Activated gamma-delta T cell treated with anti-CD3 and anti-CD28 coated beads, Interleukin-2, amount 50 U/mL, for 16 hours (primary cell): ENCODE data around the gene P2RX3.
"Not testable (repeated sequence)": the region's sequence is repeated elsewhere in the genome, so short reads cannot be mapped to it uniquely, and the experiment has no call there.

ENCODE experiments used
- DNase-seq: peaks from one replicate; pipeline ENCODE4 v3.0.0-alpha.2; 2020; ENCODE audit warnings: low read depth

P2RX3 gene

DNA sequence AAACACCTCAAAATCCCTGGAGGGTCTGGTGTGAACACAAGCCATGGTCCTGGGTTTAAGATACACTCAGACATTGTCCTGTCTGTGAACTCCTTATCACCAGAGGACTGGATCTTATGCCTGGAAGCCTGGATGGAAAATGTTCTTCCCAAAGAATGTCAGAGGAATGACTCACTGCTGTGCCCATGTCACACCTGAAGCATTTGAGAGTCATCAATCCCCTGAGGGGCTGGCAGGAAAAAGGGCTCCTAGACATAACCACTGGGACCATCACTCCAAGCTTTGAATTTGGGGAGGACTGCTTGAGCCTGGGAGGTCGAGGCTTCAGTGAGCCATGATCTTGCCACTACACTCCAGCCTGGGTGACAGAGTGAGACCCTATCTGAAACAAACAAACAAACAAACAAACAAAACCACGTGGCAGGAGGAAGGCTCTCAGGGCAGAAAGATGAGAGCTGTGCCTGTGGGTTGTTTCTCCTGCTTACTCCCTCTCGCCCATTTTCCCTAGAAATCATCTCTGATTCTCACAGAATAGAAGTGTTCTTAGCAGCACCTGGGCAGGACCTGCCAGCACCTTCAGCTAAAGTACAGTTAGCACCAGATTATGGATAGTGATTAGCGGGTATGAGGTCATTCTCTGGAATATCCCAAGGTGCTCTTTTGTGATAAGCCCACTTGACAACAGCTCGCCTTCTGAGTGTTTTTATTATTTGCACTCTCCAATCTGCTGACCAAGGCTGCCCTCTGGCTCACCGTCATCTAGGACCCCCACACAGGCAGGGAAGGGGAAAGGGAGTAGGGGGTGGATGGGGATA is 64.2 kb downstream of the P2RX3 start:
- DNase-seq: no peak

DNA sequence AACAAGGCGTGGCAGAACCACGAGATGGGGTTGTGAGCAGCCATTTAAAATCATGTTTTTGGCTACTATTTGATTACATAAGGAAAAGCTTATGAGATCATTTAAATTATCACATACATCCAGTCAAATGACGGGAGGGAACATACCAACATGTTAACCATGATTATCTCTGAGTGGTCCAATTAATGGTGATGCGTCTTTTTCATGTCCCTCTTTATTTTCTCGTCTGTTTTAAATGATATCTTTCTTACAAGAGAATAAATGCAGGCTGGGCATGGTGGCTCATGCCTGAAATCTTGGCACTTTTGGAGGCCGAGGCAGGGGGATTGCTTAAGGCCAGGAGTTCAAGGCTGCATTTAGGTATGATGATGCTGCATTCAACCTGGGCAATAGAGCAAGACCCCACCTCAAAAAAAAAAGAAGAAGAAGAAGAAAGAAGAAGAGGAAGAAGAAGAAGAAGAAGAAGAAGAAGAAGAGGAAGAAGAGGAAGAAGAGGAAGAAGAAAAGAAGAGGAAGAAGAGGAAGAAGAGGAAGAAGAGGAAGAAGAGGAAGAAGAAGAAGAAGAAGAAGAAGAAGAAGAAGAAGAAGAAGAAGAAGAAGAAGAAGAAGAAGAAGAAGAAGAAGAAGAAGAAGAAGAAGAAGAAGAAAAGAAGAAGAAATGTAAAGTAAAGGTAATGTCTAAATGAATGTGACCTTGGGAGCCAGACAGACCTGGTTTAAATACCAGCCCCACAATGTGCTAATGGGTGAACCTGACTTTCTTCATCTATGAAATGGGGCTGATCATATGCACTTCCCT is 65.0 kb downstream of the P2RX3 start:
- not testable (repeated sequence) for DNase-seq

DNA sequence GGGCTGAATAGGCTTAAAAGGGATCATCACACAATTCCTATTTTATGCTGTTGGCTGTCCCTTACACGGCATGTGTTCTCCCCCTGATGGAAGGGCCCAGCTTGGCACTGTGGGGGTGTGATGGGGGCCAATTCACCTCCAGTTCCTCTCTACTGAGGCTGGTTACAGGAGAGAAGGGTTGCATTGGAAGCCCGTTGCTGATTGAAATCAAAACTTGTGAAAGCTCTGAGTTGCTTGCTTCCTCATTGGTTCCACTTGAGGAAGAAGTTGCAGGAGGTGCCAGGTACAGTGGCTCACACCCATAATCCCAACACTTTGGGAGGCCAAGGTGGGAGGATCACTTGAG is 65.6 kb downstream of the P2RX3 start:
- no peak for DNase-seq

DNA sequence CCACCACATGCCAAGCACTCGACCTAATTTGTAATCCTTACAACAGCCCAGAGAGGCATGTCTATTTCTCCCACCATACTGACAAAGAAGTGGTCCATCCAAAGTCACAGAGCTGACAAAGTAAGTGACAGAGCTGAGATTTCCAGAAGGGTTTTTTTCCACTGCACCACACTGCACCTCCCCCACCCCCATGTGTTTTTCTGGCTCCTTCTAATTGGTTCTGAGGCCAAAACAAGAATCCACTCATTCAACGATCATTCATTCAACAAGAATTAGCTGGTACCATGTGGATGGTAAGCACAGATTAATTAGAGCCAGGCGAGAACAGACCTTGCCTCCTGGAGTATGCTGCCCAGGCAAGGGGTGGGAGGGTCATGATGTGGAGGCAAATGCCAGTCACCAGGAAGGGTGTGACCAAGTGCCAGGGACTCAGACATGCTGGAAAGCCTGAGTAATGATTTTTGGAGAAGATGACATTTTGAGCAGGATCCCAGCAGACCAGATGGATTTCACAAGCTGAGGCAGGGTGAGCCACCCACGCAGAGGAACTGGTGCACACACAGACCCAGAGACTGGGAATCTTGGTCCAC is 67.2 kb downstream of the P2RX3 start:
- no peak for DNase-seq

DNA sequence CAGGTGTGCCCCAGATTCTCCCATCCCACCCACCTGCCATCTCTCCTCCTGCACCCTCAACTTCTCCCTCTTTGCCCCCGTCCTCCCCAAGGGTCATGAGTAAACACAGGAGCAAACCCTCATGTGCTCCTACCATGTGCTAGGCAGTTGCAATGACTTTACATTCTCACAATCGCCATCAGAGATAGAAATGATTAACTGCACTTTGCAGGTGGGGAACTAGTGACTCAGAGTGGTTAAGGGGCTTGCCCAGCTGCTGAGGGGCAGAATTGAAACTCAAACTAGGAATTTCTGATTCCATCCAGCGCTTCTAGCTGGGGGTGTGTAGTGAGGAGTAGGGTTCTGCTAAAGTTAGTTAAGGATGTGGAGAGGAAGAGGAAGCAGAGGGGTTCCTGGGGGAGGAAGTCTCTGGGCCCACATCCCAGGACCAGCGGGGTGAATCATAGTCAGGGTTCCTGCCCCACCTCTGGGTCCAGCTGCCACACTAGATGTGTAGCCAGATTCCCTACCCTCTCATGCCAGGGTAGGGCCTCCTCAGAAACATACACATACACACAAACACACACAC is 68.3 kb downstream of the P2RX3 start:
- no peak for DNase-seq

DNA sequence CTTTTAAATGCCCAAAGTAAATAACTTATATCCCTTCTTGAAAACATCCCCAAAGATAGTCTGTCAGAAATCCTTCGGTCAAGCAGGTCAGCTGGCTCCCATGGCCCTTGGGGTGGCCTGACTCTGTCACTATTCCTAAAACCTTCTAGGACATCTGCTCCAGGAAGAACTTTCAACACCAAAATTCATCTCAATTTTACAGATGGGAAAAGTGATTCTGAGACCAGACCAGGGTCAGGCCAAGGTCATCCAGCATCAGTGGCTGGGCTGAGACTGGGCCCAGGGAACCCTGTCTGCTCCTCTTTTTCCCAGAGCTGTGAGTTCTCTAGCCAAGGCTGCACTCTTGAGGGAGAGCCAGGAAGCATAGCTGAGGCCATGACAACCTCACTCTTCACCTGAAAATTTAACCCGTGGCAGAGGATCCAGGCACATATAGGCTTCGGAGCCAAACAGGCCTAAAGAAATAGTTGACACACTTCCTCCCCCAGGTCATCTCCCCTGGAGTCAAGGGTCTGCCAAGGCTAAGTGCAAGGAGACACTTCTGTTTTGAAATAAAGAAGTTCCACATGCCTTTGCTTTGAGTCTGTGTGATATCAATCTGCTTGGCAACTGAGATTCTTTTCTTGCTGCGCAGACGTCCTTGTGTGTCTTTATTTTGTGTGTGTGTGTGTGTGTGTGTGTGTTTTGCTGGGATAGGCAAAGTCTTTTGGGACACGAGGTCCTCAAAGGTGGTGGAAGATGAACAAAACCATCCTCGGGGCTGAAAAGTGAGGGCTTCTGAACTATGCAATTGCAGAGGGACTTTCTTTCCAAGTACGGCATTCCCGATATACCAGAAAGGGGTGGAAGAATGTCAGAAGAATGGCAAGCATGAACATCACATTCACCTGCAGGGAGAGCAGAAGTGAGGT is 69.1 kb downstream of the P2RX3 start:
- no peak for DNase-seq

DNA sequence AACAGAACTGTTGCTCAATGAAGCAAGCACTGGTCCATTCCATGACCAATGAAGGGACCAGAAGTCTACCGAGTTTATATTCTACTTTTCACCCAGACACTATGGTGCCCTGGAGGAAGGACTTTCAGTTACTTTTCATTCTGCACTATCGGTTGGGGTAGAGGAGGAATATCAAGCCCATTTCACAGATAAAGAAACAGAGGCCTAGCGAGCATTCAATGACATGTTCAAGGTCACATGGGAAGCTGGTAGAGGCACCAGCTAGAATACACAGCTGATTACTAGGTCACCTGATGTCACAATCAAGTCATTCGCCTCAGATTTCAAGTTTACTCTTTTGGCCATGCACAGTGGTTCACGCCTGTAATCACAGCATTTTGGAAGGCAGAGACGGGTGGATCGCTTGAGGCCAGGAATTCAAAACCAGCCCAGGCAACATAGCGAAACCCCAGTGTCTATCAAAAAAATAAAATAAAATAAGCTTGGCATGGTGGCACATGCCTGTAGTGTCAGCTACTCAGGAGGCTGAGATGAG is 69.9 kb downstream of the P2RX3 start:
- no peak for DNase-seq

DNA sequence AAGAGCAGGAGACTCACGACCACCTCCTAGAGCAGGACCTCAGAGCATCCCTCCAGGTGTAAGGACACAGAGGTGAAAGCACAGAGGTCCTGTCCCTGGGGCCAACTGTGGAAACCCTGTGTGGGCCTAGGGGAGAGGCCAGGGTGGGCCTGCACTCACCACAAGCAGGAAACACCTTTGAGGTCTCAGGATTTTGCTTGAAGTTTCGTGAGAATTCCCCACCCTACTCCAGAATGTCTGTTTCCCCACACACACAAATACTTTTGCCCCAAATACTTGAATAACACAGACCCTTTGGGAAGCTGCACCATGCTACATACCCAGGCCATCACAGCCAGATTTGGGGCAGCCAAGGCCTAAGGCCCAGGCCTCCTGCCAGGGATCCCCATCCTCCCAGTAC is 70.6 kb downstream of the P2RX3 start:
- no peak for DNase-seq

DNA sequence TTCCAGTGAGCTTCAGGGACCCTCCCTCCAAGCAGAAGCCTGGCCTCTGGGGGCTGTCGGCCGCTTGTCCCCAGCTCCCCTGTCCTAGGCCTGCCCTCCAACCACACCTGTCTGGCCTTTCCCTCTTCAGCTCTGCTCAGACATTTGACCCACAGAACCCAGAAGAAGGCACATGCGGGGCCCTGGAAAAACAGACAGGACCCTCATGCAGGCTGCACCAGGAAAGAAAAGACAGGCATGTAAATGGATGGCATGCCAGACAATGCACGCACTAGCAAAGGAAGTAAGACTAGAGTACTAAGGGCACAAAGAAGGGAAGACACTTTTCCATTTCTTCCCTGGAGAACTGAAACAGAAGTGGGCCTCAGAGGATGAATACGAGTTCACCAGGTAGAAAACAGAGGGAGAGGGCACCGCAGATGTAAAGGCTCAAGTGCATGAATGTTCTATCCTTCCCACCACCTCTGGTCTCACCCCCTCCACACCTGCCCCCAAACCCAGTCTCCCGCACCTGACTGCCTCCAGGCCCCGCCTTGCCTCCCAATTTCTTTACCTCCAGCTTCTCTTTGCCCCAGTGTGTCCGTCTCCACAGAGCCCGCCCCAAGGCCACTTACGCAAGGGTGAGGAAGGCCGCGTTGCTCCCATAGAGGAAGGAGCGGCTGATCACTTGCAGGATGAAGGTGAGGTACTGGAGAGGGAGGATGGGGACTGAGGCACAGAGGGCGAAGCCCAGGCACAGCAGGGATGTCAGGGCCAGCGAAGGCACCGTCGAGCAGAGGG is 71.4 kb downstream of the P2RX3 start:
- DNase-seq: no peak

DNA sequence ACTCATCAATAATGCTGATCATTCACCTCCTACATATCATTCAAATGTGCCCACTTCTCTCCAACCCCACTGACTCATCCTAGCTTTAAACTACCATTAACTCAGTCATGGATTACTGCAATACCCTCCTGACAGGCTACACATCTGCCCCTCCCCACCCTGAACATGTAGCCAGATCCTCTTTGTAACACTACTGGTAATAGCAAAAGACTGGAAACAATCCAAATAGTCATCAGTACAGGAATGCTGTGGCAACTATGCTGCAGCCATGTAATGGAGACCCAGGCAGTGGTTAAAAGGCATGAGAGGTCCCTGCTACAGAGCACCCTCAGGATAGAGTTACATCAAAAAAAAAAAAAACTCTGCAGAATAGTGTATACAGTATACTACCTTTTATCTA is 72.1 kb downstream of the P2RX3 start:
- no peak for DNase-seq

DNA sequence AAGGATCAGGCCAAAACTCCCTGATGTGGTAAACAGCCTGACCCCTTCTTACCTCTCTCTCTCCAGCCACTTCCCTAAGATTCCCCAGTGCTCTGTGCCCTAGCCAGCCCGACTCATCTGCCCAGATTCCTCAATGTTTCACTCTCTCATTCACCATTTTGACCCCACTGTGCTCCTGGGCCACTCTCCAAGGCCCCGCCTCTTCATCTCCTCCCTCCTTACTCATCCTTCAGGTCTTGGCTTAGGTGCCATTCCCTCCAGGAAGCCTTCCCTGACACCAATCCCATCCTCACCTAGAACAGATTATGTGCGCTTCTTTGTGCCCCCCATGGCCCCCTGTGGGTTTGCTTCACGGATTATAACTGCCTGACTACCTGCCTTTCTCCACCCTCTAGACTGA is 75.5 kb downstream of the P2RX3 start:
- DNase-seq: no peak

DNA sequence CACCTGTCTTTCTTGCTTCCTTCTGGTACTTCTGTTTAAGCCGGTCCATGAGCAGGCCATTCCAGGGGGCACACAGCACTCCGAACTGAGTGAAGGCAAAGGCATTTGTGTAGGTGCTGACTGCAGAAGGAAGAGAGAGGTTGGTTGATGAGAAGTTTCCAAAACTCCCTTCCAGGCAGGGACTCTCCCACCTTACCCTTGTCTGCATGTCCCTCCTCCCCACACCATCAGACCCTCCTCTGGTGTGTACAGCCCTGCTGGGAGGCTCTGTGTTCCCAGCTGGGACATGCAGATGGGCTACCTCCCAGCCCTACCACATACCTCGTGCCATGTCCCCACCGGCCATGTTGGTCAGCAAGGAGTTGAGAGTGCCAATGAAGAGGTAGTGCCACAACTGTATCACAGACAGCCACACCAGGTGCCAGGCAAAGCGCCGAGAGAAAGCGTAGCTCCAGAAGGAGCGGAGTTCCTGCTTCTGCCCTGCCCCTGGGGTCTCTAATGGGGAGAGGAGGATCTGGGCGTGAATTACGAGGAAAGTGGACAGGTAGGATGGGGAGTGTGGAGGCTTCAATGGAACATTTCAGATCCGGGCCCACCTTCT is 76.6 kb downstream of the P2RX3 start:
- DNase-seq: no peak

DNA sequence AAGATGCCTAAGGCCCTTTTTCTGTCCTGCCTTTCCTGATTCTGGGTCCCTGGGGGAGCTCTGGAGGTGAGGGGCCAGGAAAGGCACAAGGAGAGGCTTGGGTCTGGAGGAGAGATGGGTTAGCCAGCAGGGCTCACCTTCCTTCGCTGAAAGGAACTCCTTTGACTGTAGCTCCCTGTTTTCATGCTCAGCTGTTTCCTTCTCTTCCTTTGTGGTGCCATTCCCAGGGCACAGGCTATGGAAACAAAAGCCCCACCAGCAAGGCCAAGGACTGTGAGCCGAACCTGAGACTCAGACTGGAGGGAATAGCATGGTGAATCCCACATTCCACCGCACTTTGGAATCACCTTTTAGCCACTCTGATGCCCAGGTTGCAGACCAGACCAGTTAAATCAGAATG is 78.3 kb downstream of the P2RX3 start:
- no peak for DNase-seq

DNA sequence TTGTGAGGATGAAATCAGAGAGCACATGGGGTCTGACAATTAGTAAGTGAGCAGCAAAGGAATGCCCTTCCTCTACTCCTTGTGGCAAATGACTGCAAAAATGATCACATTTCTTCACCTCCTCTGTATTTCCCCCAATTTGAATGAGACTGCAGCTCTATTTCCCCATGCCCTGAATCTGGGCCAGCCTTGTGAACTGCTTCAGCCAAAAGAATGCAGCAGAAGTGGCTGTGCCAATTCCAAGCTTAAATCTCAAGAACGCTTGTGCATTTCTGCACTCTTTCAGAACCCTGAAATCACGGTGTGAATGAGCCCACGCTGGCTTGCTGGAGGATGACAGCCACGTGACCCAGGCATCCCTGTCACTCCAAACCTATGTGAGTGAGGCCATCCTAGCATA is 78.9 kb downstream of the P2RX3 start:
- no peak for DNase-seq

DNA sequence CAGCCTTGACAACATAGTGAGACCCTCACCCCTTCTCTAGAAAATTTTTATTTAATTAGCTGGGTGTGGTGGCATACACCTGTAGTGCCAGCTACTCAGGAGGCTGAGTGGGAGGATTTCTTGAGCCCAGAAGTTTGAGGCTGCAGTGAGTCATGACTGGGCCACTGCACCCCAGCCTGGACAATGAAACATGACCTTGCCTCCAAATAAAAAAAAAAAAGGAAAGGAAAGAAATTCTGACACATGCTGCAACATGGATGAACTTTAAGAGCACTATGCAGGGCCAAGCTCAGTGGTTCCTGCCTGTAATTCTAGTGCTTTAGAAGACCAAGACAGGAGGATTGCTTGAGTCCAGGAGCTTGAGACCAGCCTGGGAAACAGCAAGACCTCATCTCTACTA is 80.0 kb downstream of the P2RX3 start:
- DNase-seq: no peak

DNA sequence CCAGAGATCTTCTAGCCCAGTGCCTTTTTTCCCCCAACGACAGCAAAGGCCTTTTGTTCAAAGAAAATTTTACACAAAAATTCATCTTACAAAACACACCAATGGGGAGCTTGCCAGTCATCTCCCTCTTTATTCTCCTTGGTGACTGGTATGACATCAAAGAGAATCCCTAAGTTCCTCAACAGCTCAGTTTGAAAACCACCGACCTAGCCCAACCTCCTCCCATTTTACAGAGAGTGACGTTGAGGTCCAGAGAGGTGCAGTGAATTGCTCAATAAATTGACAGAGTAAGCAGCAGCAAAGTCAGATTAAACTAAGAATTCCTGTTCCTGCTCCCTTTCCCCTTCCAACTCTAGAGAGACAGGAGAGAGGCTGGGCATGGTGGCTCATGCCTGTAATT is 81.0 kb downstream of the P2RX3 start:
- no peak for DNase-seq

DNA sequence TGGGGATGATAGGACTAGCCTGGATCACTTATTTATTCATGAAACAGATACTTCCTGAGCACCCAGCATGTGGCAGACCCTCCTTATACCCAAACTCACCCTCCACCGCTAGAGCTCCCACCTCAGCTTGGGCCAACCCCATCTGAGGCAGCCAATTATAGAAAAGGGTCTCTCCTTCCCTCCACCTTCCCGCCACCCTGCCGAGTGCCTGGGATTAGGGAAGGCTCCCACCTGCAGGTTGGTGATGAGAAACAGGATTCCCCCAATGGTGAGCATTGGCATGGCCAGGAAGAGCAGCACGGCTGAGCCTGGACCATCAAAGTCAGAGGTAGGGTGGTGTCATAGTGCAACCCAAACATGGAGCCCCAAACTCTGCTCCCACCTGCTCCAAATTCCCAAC is 82.9 kb downstream of the P2RX3 start:
- DNase-seq: no peak

DNA sequence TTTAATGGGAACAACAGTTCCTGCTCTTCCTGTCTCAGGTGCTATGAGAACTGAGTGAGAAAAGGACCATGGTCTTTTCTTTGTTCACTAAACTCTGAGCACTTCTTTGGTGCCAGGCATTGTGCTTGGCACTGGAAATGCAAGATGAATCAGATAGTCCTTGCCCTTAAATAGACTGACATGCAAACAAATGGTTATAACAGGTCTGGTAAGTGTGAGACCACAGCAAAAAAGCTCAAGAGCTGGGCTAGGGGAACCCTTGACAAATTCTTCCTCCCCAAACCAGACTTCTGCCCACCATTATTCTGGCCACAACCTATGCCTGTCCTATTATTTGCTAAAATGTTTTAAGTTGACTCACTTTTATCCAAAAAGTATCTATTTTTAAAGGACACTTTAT is 83.7 kb downstream of the P2RX3 start:
- no peak for DNase-seq
